HepG2 (cell line): ENCODE results near the gene RALB. TPM values are rescaled to one million over a fixed set of nuclear protein-coding genes. Genes with fewer than 3 reads are reported as not detected.

Experiments used
- CCAR2 ChIP-seq: fragments of 200-400 bp; formaldehyde crosslinking; optimal IDR thresholded peaks from 2 replicates; pipeline ENCODE3; 2018; ENCODE audit warnings: low read depth, mild to moderate bottlenecking, low read length, moderate library complexity
- GFI1 ChIP-seq: sonication (generic); formaldehyde crosslinking; IDR thresholded peaks from 2 replicates; pipeline ENCODE4 v1.5.0; 2020; ENCODE audit warnings: missing genetic modification reagents, mild to moderate bottlenecking, borderline replicate concordance
- HIVEP1 ChIP-seq: sonication (generic); formaldehyde crosslinking; IDR thresholded peaks from 2 replicates; pipeline ENCODE4 v1.4.0; 2020; ENCODE audit warnings: mild to moderate bottlenecking, missing genetic modification reagents
- HOXA9 ChIP-seq: sonication (generic); formaldehyde crosslinking; IDR thresholded peaks from 2 replicates; pipeline ENCODE4 v1.8.1; 2022; ENCODE audit warnings: missing genetic modification reagents, mild to moderate bottlenecking, moderate library complexity, borderline replicate concordance
- POLR2AphosphoS5 ChIP-seq: IDR thresholded peaks from 2 replicates; pipeline ENCODE4 v1.6.1; 2012; ENCODE audit warnings: low read depth, low read length
- SOX6 ChIP-seq, 2 experiments: fragments of 450-650 bp in 1 of 2; sonication (generic) in 1 of 2; formaldehyde crosslinking in 1 of 2; IDR thresholded peaks; 2 replicates each; pipeline versions ENCODE4 v1.4.0 to v1.6.1; 2017 to 2020; ENCODE audit warnings: antibody characterized with exemption in 1 of 2, mild to moderate bottlenecking in 1 of 2, missing genetic modification reagents in 1 of 2
- SP2 ChIP-seq: sonication (generic); formaldehyde crosslinking; IDR thresholded peaks from 2 replicates; pipeline ENCODE4 v1.5.1; 2020; ENCODE audit warnings: mild to moderate bottlenecking, missing genetic modification reagents
- TGIF2 ChIP-seq: IDR thresholded peaks from 2 replicates; pipeline ENCODE4 v1.6.1; 2016; ENCODE audit warnings: control low read depth, missing compliant biosample characterization
- ZKSCAN1 ChIP-seq: fragments of 150-350 bp; IDR thresholded peaks from 2 replicates; pipeline ENCODE4 v1.6.1; 2014; ENCODE audit warnings: low read length
- ZNF432 ChIP-seq: sonication (generic); formaldehyde crosslinking; IDR thresholded peaks from 2 replicates; pipeline ENCODE4 v1.5.0; 2020; ENCODE audit warnings: missing genetic modification reagents, mild to moderate bottlenecking, borderline replicate concordance
- ZNF713 ChIP-seq: sonication (generic); formaldehyde crosslinking; IDR thresholded peaks from 2 replicates; pipeline ENCODE4 v1.4.0; 2020; ENCODE audit warnings: mild to moderate bottlenecking, missing genetic modification reagents
- ZNF878 ChIP-seq: sonication (generic); formaldehyde crosslinking; IDR thresholded peaks from 2 replicates; pipeline ENCODE4 v1.8.1; 2023; ENCODE audit warnings: mild to moderate bottlenecking, missing genetic modification reagents, moderate library complexity
- polyA plus RNA-seq, 8 experiments: library from polyadenylated mRNA; depleted of rRNA in 3 of 8; stranded (reverse) in 7 of 8; unstranded in 1 of 8; fragments of >200 nt; fragmentation: Illumina TruSeq in 4 of 8; extraction: Trizol in 4 of 8; gene quantifications; 2 replicates each; pipeline versions ENCODE4 v1.2.1 to v1.2.3, GENCODE V29; 2011 to 2016; ENCODE audit warnings: low read depth in 4 of 8, missing spikeins in 1 of 8, mixed read lengths in 1 of 8; ENCODE audit not compliant: insufficient read depth in 1 of 8
- total RNA-seq, 5 experiments: library from RNA; depleted of rRNA; stranded (reverse); fragments of >200 nt; fragmentation: Illumina TruSeq; extraction: Trizol; gene quantifications; 2 replicates each; pipeline ENCODE4 v1.2.3, GENCODE V29; 2016; ENCODE audit warnings: low read depth in 1 of 5
- TF ChIP-seq, protein P1 (sequence below): sonication (generic); formaldehyde crosslinking; IDR thresholded peaks from 2 replicates; pipeline ENCODE4 v1.4.0; 2020; ENCODE audit warnings: mild to moderate bottlenecking, low read depth, missing genetic modification reagents
- TF ChIP-seq, protein P2 (sequence below): sonication (generic); formaldehyde crosslinking; conservative IDR thresholded peaks from 2 replicates; pipeline ENCODE4 v1.4.0; 2020; ENCODE audit warnings: missing genetic modification reagents
- TF ChIP-seq, protein P3 (sequence below): sonication (generic); formaldehyde crosslinking; IDR thresholded peaks from 2 replicates; pipeline ENCODE4 v1.4.0; 2020; ENCODE audit warnings: mild to moderate bottlenecking, missing genetic modification reagents
- TF ChIP-seq, protein P4 (sequence below): sonication (generic); formaldehyde crosslinking; IDR thresholded peaks from 2 replicates; pipeline ENCODE4 v1.4.0; 2020; ENCODE audit warnings: mild to moderate bottlenecking, low read depth, missing genetic modification reagents
- TF ChIP-seq, protein P5 (sequence below): sonication (generic); formaldehyde crosslinking; IDR thresholded peaks from 2 replicates; pipeline ENCODE4 v1.8.0; 2022; ENCODE audit warnings: mild to moderate bottlenecking, missing genetic modification reagents, moderate library complexity
- TF ChIP-seq, protein P6 (sequence below): sonication (generic); formaldehyde crosslinking; conservative IDR thresholded peaks from 2 replicates; pipeline ENCODE4 v1.5.0; 2020; ENCODE audit warnings: missing genetic modification reagents

Gene RALB
- total and polyA plus RNA-seq, 2 of the 13 experiments (the other 11 are each of a cell fraction or from before 2014, with no cell fraction given), result 37.8 to 43.2 TPM

DNA sequence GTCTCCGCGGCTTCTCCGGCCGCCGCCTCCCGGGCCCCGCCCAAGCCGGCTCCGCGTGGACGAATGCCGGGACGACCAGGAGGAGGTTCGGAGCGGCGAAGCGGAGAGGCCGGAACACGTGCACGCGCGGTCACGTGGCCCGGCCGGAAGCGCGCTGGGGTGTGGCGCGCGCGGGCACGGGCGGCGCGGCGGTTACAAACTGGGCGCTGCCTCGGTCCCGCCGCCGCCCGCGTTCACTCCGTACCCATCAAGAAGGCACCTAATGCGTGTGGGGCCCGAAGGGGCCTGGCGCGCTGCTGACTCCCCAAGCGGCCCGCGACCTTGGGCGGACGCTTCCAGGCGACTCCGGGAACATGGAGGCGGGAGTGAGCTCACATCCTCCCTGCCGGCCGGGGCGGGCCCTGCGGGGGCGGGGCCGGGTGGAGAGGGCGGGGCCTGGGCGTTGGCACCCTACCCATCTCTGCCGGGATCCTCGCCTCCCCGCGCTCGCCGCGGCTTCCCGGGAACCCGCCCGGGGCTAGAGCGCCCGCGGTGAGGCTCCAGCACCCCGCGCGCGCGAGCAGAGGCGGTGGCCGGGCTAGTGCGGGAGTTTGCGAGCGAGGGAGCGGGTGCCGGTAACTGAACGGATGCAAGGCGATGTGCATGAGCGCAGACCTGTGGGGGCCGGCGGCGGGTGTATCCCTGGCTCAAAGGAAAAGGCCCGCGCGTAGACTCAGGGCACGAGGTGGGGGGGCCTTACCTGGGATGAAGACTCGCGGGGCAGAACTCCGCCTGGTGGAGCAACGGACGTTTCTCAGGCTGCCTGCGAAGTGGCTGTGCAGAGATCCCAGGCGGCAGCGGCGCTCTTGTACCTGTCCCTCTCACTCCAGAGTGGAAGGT lies 29.4 kb upstream of the RALB start, which contains the start of gene TMEM185B (continued):
- TF ChIP-seq, protein P1, sequence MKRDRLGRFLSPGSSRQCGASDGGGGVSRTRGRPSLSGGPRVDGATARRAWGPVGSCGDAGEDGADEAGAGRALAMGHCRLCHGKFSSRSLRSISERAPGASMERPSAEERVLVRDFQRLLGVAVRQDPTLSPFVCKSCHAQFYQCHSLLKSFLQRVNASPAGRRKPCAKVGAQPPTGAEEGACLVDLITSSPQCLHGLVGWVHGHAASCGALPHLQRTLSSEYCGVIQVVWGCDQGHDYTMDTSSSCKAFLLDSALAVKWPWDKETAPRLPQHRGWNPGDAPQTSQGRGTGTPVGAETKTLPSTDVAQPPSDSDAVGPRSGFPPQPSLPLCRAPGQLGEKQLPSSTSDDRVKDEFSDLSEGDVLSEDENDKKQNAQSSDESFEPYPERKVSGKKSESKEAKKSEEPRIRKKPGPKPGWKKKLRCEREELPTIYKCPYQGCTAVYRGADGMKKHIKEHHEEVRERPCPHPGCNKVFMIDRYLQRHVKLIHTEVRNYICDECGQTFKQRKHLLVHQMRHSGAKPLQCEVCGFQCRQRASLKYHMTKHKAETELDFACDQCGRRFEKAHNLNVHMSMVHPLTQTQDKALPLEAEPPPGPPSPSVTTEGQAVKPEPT (CRISPR knock-in tag), result 0 out of 2 replicates have a peak, but pooled peaks have one; percentile 1
- TF ChIP-seq, protein P2, sequence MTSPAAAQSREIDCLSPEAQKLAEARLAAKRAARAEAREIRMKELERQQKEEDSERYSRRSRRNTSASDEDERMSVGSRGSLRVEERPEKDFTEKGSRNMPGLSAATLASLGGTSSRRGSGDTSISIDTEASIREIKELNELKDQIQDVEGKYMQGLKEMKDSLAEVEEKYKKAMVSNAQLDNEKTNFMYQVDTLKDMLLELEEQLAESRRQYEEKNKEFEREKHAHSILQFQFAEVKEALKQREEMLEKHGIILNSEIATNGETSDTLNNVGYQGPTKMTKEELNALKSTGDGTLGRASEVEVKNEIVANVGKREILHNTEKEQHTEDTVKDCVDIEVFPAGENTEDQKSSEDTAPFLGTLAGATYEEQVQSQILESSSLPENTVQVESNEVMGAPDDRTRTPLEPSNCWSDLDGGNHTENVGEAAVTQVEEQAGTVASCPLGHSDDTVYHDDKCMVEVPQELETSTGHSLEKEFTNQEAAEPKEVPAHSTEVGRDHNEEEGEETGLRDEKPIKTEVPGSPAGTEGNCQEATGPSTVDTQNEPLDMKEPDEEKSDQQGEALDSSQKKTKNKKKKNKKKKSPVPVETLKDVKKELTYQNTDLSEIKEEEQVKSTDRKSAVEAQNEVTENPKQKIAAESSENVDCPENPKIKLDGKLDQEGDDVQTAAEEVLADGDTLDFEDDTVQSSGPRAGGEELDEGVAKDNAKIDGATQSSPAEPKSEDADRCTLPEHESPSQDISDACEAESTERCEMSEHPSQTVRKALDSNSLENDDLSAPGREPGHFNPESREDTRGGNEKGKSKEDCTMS (CRISPR knock-in tag), result no peak
- TF ChIP-seq CCAR2, result no peak
- peak; percentile 68 for TF ChIP-seq POLR2AphosphoS5
- TF ChIP-seq, protein P3, sequence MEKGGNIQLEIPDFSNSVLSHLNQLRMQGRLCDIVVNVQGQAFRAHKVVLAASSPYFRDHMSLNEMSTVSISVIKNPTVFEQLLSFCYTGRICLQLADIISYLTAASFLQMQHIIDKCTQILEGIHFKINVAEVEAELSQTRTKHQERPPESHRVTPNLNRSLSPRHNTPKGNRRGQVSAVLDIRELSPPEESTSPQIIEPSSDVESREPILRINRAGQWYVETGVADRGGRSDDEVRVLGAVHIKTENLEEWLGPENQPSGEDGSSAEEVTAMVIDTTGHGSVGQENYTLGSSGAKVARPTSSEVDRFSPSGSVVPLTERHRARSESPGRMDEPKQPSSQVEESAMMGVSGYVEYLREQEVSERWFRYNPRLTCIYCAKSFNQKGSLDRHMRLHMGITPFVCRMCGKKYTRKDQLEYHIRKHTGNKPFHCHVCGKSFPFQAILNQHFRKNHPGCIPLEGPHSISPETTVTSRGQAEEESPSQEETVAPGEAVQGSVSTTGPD (CRISPR knock-in tag), result no peak
- TF ChIP-seq ZKSCAN1, result no peak
- no peak for TF ChIP-seq HOXA9 (CRISPR knock-in tag)
- no peak for TF ChIP-seq ZNF432 (CRISPR knock-in tag)
- TF ChIP-seq ZNF713 (CRISPR knock-in tag), result no peak
- no peak for TF ChIP-seq HIVEP1 (CRISPR knock-in tag)
- TF ChIP-seq GFI1 (CRISPR knock-in tag), result no peak
- no peak for TF ChIP-seq ZNF878 (CRISPR knock-in tag)
- TF ChIP-seq TGIF2 (CRISPR knock-in tag), result no peak
- no peak for TF ChIP-seq SOX6 (IDR thresholded peaks at IDR 0.05)
- TF ChIP-seq SOX6 (CRISPR knock-in tag; IDR thresholded peaks at IDR 0.05), result peak; percentile 64; the same call in 1 of the 2 replicates
- TF ChIP-seq, protein P4, sequence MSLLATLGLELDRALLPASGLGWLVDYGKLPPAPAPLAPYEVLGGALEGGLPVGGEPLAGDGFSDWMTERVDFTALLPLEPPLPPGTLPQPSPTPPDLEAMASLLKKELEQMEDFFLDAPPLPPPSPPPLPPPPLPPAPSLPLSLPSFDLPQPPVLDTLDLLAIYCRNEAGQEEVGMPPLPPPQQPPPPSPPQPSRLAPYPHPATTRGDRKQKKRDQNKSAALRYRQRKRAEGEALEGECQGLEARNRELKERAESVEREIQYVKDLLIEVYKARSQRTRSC (CRISPR knock-in tag), result no peak
- TF ChIP-seq, protein P5, sequence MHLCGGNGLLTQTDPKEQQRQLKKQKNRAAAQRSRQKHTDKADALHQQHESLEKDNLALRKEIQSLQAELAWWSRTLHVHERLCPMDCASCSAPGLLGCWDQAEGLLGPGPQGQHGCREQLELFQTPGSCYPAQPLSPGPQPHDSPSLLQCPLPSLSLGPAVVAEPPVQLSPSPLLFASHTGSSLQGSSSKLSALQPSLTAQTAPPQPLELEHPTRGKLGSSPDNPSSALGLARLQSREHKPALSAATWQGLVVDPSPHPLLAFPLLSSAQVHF, result no peak
- no peak for TF ChIP-seq SP2 (CRISPR knock-in tag)
- TF ChIP-seq, protein P6, sequence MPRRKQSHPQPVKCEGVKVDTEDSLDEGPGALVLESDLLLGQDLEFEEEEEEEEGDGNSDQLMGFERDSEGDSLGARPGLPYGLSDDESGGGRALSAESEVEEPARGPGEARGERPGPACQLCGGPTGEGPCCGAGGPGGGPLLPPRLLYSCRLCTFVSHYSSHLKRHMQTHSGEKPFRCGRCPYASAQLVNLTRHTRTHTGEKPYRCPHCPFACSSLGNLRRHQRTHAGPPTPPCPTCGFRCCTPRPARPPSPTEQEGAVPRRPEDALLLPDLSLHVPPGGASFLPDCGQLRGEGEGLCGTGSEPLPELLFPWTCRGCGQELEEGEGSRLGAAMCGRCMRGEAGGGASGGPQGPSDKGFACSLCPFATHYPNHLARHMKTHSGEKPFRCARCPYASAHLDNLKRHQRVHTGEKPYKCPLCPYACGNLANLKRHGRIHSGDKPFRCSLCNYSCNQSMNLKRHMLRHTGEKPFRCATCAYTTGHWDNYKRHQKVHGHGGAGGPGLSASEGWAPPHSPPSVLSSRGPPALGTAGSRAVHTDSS (CRISPR knock-in tag), result no peak
